Endodermal cell (in vitro differentiated cells): Measurements from ENCODE around the gene COX20. TPM values are rescaled to one million over a fixed set of nuclear protein-coding genes. Genes with fewer than 3 reads are reported as not detected.

Source experiments
- DNase-seq: peaks from one replicate; pipeline ENCODE4 v3.0.0-alpha.2; 2017
- H3K27ac ChIP-seq: 2 replicates; pipeline ENCODE4 v1.5.1; 2013; ENCODE audit warnings: mild to moderate bottlenecking, low read depth, low read length, moderate library complexity
- H3K27me3 ChIP-seq: 2 replicates; pipeline ENCODE4 v1.6.1; 2013; ENCODE audit warnings: mild to moderate bottlenecking, low read length, moderate library complexity; ENCODE audit not compliant: insufficient read depth, control insufficient read depth, poor library complexity, severe bottlenecking
- H3K36me3 ChIP-seq: 2 replicates; pipeline ENCODE4 v1.7.0; 2013; ENCODE audit warnings: mild to moderate bottlenecking, low read length, moderate library complexity; ENCODE audit not compliant: control insufficient read depth, insufficient read depth
- H3K4me1 ChIP-seq: one replicate; pipeline ENCODE4 v1.7.0; 2013; ENCODE audit warnings: low read length; ENCODE audit not compliant: control insufficient read depth, insufficient read depth
- H3K4me3 ChIP-seq: 2 replicates; pipeline ENCODE4 v1.5.1; 2013; ENCODE audit warnings: mild to moderate bottlenecking, low read length, moderate library complexity
- H3K9ac ChIP-seq: 2 replicates; pipeline ENCODE4 v1.6.1; 2013; ENCODE audit warnings: mild to moderate bottlenecking, low read length, moderate library complexity; ENCODE audit not compliant: poor library complexity, severe bottlenecking; ENCODE audit errors: extremely low read depth
- H3K9me3 ChIP-seq: 2 replicates; pipeline ENCODE4 v1.6.1; 2013; ENCODE audit warnings: mild to moderate bottlenecking, low read length, moderate library complexity; ENCODE audit not compliant: control insufficient read depth
- H3K27ac Mint-ChIP-seq: 2 replicates; pipeline ENCODE4 v1.8.0; 2020; ENCODE audit warnings: mixed read lengths
- H3K27me3 Mint-ChIP-seq: 2 replicates; pipeline ENCODE4 v1.8.0; 2021; ENCODE audit warnings: mild to moderate bottlenecking, mixed read lengths; ENCODE audit not compliant: insufficient read depth
- H3K36me3 Mint-ChIP-seq: 2 replicates; pipeline ENCODE4 v1.8.0; 2020; ENCODE audit warnings: low read depth, mixed read lengths
- H3K4me1 Mint-ChIP-seq: 2 replicates; pipeline ENCODE4 v1.8.0; 2020; ENCODE audit warnings: mixed read lengths
- H3K4me3 Mint-ChIP-seq: 2 replicates; pipeline ENCODE4 v1.8.0; 2020; ENCODE audit warnings: mild to moderate bottlenecking, moderate library complexity, mixed read lengths
- H3K9me3 Mint-ChIP-seq: 2 replicates; pipeline ENCODE4 v1.8.0; 2020; ENCODE audit warnings: mild to moderate bottlenecking, mixed read lengths
- CTCF ChIP-seq: fragments of 200-600 bp; sonication (generic); conservative IDR thresholded peaks from 2 replicates; pipeline ENCODE4 v1.5.0; 2021; ENCODE audit warnings: antibody characterized with exemption, mild to moderate bottlenecking
- WGBS, 2 experiments: methylation state at CpG; one replicate each; pipeline versions ENCODE4 v1.1.5 to v1.1.7; 2013; ENCODE audit warnings: missing lambda C conversion rate in 2 of 2, mixed read lengths in 1 of 2; ENCODE audit not compliant: insufficient coverage in 1 of 2, insufficient read length in 1 of 2; 5-methylcytosine and 5-hydroxymethylcytosine counted together
- total RNA-seq, 2 donors: library from RNA; stranded (reverse); fragmentation: NEBNext Ultra II Directional in 1 of 2; extraction: Animal tissue kit (Norgen Biotek cat#: 25700) in 1 of 2; gene quantifications; 2 replicates in 1 of 2; 3 replicates in 1 of 2; pipeline ENCODE4 v1.2.1, GENCODE V29; 2021

Gene COX20
- total RNA-seq, 2 donors from 2014 or later: 19.5 to 23.4 TPM

DNA sequence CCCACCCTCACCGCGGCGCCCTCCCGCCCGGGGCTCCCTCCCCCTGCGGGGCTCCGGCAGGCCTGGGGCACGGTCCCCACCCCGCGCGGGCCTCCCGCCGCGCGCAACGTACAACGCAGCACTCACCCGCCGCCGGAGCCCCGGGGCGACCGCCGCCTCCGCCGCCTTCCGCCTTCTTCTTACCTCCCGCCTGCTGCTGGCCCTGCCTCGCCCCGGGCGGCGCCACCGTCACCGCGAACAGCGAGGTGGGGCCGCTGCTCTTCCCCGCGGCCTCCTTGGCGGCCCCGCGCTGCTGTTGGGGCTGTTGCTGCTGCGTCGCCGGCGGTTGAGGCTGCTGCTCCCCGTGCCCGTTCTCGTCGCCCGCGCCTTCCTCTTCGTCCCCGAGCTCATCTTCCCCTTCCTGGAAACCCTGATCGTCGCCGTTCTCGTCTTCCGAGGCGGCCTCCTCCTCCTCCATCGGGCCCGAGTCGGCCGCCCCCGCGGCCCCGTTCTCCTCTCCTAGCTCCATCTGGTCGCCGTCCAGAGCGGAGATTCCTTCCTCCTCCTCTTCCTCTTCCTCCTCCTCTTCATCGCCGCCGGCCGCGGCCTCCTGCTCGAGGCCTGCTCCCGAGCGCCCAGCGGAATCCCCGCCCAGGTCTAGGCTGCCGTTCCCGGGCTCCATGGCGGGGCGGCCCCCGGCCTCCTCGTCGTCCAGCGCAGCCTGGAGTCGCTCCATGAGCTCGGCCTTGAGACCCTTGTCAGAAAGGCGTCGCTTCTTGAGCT lies 28.2 kb downstream of the COX20 start:
- TF ChIP-seq CTCF: no peak
- H3K36me3 Mint-ChIP-seq: peaks cover 38% of the 10 kb centered on the region
- Histone ChIP-seq H3K4me3 (peak overlapping the region; percentile 93), H3K27me3 (no peaks in the 10 kb centered on the region), H3K36me3 (peaks cover 39% of the 10 kb centered on the region), H3K9ac (peak overlapping the region; percentile 96), H3K27ac (peak overlapping the region; percentile 98), H3K9me3 (no peaks in the 10 kb centered on the region), H3K4me1 (peaks cover 2% of the 10 kb centered on the region)
- 0% methylated on average over 18 to 92 of the region's 92 CpGs for WGBS, 2 experiments
- no peaks in the 10 kb centered on the region for H3K27me3 Mint-ChIP-seq
- peaks cover 34% of the 10 kb centered on the region for H3K4me1 Mint-ChIP-seq
- DNase-seq: no peak
- H3K9me3 Mint-ChIP-seq: no peaks in the 10 kb centered on the region
- peak overlapping the region; percentile 93 for H3K4me3 Mint-ChIP-seq
- peak overlapping the region; percentile 94 for H3K27ac Mint-ChIP-seq

DNA sequence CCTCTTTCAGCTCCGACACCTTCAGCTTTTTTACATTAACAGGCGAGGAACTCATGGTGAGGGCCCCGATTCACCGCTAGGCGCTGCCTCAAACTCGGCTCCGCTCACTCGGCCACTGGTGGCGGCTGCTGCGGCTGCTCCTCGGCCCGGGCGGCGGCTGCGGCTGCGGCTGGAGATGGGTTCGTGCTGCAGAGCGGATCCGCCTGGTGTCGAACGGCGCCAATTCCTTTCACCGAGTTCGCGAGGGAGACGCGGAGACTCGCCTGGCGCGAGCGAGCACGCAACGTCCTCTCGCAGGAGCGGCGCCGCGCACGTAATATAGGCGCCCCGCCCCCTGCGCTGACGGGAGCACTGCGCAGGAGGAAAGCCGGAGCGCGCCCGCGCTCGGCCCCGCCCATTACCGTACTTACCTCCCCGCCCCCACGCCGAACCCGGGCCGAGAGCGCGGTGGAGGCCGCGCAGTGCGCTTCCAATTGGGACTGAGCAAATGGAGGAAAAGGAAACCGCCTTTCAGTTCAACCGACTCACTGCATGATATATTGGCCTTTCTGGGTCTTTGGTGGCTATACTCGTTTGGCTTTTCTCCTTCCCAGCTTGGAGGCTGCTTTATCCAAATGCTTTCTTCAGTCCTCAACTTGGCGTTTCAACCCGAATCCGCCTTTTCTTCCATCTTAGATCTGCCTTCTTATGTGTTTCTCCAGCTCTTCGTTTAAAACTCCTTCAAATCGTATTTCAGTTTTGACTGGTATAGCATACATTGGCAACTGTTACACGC lies 29.0 kb downstream of the COX20 start, which contains the start of gene HNRNPU:
TSS of gene HNRNPU (minus strand) at position 291 of the 775 bp plus-strand sequence. CDS start at position 55, 236 bp downstream.
- Histone ChIP-seq H3K4me3 (peak within 1 kb of the TSS; percentile 93), H3K27ac (peak within 1 kb of the TSS; percentile 98), H3K27me3 (no peaks in the 10 kb centered on the region), H3K9me3 (no peaks in the 10 kb centered on the region), H3K9ac (peak within 1 kb of the TSS; percentile 96), H3K36me3 (peaks cover 32% of the 10 kb centered on the region), H3K4me1 (peaks cover 2% of the 10 kb centered on the region)
- peak within 1 kb of the TSS; percentile 93 for H3K4me3 Mint-ChIP-seq
- peaks cover 32% of the 10 kb centered on the region for H3K36me3 Mint-ChIP-seq
- H3K9me3 Mint-ChIP-seq: no peaks in the 10 kb centered on the region
- no peaks in the 10 kb centered on the region for H3K27me3 Mint-ChIP-seq
- peak within 1 kb of the TSS; percentile 95 for H3K27ac Mint-ChIP-seq
- peak; percentile 68 for TF ChIP-seq CTCF
- H3K4me1 Mint-ChIP-seq: peaks cover 31% of the 10 kb centered on the region
- peak; percentile 97 for DNase-seq
- WGBS, 2 experiments: 0% methylated on average over 33 to 71 of the region's 71 CpGs

- H3K4me3 Mint-ChIP-seq: peak overlapping the region; percentile 93
- no peaks in the 10 kb centered on the region for H3K9me3 Mint-ChIP-seq
- H3K9me3 ChIP-seq: no peaks in the 10 kb centered on the region
- H3K4me3 ChIP-seq: peak overlapping the region; percentile 93
- TF ChIP-seq CTCF: no peak
- peak overlapping the region; percentile 96 for H3K9ac ChIP-seq
- H3K4me1 ChIP-seq: peaks cover 2% of the 10 kb centered on the region
- H3K27me3 Mint-ChIP-seq: no peaks in the 10 kb centered on the region
- H3K4me1 Mint-ChIP-seq: peaks cover 30% of the 10 kb centered on the region
- DNase-seq: peak; percentile 77
- H3K27ac ChIP-seq: peak overlapping the region; percentile 98
- no peaks in the 10 kb centered on the region for H3K27me3 ChIP-seq
- 12 to 18% methylated on average over 7 to 9 of the region's 9 CpGs for WGBS, 2 experiments
- peaks cover 26% of the 10 kb centered on the region for H3K36me3 ChIP-seq
- peak overlapping the region; percentile 95 for H3K27ac Mint-ChIP-seq
- peaks cover 26% of the 10 kb centered on the region for H3K36me3 Mint-ChIP-seq
Measured at GRCh38 chr1:244865028-244865371, 29.5 kb downstream of the COX20 start.
